ENCODE results near the gene KCTD6. TPM values are rescaled to one million over a fixed set of nuclear protein-coding genes. Genes with fewer than 3 reads are reported as not detected.
A peak's percentile ranks its signal among the peaks of the same experiment; 100 is the strongest.

The KCTD6 gene
- total RNA-seq, 4 donors from 2014 or later = 13.1 to 17.8 (median 16.3) TPM

DNA sequence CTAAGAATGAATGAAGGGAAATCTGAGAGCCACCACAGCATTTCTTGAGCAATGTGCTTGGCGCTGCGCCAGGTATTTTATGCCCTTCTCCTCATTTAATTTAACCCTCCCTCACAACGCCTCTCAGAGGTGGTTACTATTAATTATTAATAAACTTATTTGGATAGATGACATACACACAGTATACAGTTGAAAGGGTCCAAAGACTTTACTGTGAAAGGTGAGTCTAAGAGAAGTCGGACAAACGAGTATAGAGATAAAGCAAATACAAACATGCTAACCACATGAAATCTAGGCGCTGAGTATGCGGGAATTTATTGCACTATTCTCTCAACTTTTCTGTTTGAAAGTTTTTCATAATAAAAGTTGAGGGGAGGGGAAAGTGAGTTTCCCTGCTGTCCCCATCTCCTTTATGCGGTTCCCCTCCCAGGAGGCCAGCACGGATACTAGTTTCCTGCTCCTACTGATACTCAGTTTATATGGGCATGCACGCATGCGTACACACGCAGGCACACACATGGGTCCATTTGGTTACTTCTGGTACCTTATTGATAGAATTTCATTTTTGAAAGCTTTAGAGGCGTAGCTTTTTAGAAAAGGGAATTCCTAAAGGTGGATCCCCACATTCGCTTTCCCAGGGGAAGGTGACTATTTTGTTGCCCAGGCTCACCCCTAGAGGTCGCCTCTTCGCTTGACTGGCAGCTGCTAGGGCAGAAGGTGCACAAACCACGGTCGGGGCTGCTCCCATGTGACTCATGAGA is 28.5 kb upstream of the KCTD6 start:
- ATAC-seq = peak; percentile 80
- Histone ChIP-seq H3K4me3 (peak overlapping the region in 1 of 2 donors; percentile 16), H3K36me3 (no peaks in the 10 kb centered on the region), H3K9me3 (no peaks in the 10 kb centered on the region), H3K27me3 (no peaks in the 10 kb centered on the region), H3K4me1 (peaks cover 0 to 14% (median 0%) of the 10 kb centered on the region in 3 donors), H3K27ac (no peak overlapping the region)
- TF ChIP-seq CTCF (IDR thresholded peaks at IDR 0.05) = peak; percentile 49 to 75 (median 66)
- peak; percentile 36 for TF ChIP-seq POLR2AphosphoS5 (IDR thresholded peaks at IDR 0.05)
- TF ChIP-seq EP300 (IDR thresholded peaks at IDR 0.05) = no peak
- 26 to 38% methylated on average over 17 to 18 of the region's 18 CpGs for WGBS, 2 donors (ENCODE audit: low coverage in 1 of 2)

- peaks cover 0 to 14% (median 0%) of the 10 kb centered on the region in 3 donors for H3K4me1 ChIP-seq
- 32 to 39% methylated on average over 4 to 5 of the region's 5 CpGs for WGBS, 2 donors (ENCODE audit: low coverage in 1 of 2)
- H3K36me3 ChIP-seq = no peaks in the 10 kb centered on the region
- no peak for ATAC-seq
- no peak overlapping the region for H3K27ac ChIP-seq
- H3K27me3 ChIP-seq = no peaks in the 10 kb centered on the region
- no peaks in the 10 kb centered on the region for H3K9me3 ChIP-seq
- TF ChIP-seq POLR2AphosphoS5 (IDR thresholded peaks at IDR 0.05) (no peak), POLR2A (IDR thresholded peaks at IDR 0.05) (no peak), EP300 (IDR thresholded peaks at IDR 0.05) (no peak), CTCF (IDR thresholded peaks at IDR 0.05) (no peak)
- H3K4me3 ChIP-seq = peak overlapping the region in 1 of 2 donors; percentile 16
Observed at GRCh38 chr3:58463942-58464271, 28.0 kb upstream of the KCTD6 start.

DNA sequence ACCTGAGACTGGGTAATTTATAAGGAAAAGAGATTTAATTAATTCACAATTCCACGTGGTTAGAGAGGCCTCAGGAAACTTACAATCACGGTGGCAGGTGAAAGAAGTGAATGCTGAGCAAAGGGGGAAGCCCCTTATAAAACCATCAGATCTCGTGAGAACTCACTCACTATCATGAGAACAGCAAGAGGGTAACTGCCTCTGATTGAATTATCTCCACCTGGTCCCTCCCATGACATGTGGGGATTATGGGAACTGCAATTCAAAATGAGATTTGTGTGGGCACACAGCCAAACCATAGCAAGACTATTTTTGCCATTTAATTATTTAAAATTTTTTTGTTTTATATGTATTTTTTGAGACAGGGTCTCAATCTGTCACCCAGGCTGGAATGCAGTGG is 27.0 kb upstream of the KCTD6 start:
- Histone ChIP-seq H3K27me3 (no peaks in the 10 kb centered on the region), H3K27ac (no peak overlapping the region), H3K9me3 (no peaks in the 10 kb centered on the region), H3K4me3 (no peak overlapping the region), H3K4me1 (peaks cover 0 to 14% (median 0%) of the 10 kb centered on the region in 3 donors), H3K36me3 (no peaks in the 10 kb centered on the region)
- TF ChIP-seq POLR2AphosphoS5 (IDR thresholded peaks at IDR 0.05) (no peak), CTCF (IDR thresholded peaks at IDR 0.05) (peak in 1 of 4 experiments; percentile 5)
- whole genome bisulfite sequencing, 2 donors (ENCODE audit: low coverage in 1 of 2) = 83 to 92% methylated on average over 2 to 3 of the region's 3 CpGs
- no peak for ATAC-seq

DNA sequence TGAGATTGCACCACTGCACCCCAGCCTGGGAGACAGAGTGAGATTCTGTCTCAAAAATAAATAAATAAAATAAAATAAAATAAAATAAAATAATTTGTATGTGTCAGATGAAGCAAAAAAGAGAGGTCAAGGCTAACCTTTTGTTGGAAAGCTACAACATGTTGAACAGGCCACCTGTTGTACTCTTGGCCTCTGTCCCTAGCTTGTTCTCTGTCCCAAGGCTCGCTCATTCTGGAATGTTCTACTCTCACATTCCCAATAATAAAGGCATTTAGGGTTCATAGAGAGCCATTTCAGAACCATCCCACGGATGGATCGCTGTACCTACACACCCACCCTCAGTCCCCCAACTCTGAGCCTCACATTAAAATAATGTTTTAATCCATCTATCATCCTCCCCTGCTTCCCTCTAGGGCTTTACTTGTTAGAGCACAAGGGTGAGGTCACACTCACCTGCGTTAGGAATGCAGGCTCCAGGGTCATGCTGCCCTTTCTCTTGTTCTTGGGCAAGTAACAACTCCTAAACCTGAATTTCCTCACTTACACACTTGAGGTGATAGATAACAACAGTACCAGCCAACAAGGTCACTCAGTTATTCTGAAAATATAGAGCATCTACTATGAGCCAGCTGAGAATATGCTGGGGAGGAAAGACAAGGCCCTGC is 24.9 kb upstream of the KCTD6 start:
- peaks cover 0 to 28% (median 0%) of the 10 kb centered on the region in 3 donors for H3K4me1 ChIP-seq
- no peak for TF ChIP-seq CTCF (IDR thresholded peaks at IDR 0.05)
- no peak for TF ChIP-seq POLR2AphosphoS5 (IDR thresholded peaks at IDR 0.05)
- no peak for TF ChIP-seq EP300 (IDR thresholded peaks at IDR 0.05)
- TF ChIP-seq POLR2A (IDR thresholded peaks at IDR 0.05) = no peak
- ATAC-seq = no peak
- no peaks in the 10 kb centered on the region for H3K36me3 ChIP-seq
- H3K27me3 ChIP-seq = no peaks in the 10 kb centered on the region
- H3K4me3 ChIP-seq = no peak overlapping the region
- H3K27ac ChIP-seq = no peak overlapping the region
- WGBS, 2 donors (ENCODE audit: low coverage in 1 of 2) = 82 to 91% methylated on average over 3 to 4 of the region's 4 CpGs
- no peaks in the 10 kb centered on the region for H3K9me3 ChIP-seq

- 82 to 89% methylated on average over 4 of the region's 4 CpGs for WGBS, 2 donors (ENCODE audit: low coverage in 1 of 2)
Observed at GRCh38 chr3:58469096-58469495, 22.8 kb upstream of the KCTD6 start.

More at GRCh38 chr3:58469096-58469495, 22.8 kb upstream of the KCTD6 start:
- no peak overlapping the region for H3K4me3 ChIP-seq
- H3K9me3 ChIP-seq = no peaks in the 10 kb centered on the region
- no peaks in the 10 kb centered on the region for H3K36me3 ChIP-seq
- ATAC-seq = no peak
- no peak overlapping the region for H3K27ac ChIP-seq
- H3K27me3 ChIP-seq = no peaks in the 10 kb centered on the region
- TF ChIP-seq CTCF (IDR thresholded peaks at IDR 0.05) (no peak), EP300 (IDR thresholded peaks at IDR 0.05) (no peak), POLR2A (IDR thresholded peaks at IDR 0.05) (no peak), POLR2AphosphoS5 (IDR thresholded peaks at IDR 0.05) (no peak)
- peaks cover 0 to 13% (median 0%) of the 10 kb centered on the region in 3 donors for H3K4me1 ChIP-seq

Data from gastroesophageal sphincter (tissue), 4 donors.